MM.1S (cell line): ENCODE measurements around the gene CHDH.

Experiments used
- CTCF ChIP-seq: fragments of 300-600 bp; sonication (generic); IDR thresholded peaks from 2 replicates; pipeline ENCODE4 v1.5.1; 2016; ENCODE audit warnings: antibody characterized with exemption, low read length, mixed read lengths
- EZH2 ChIP-seq: fragments of 300-600 bp; sonication (generic); optimal IDR thresholded peaks from 2 replicates; pipeline ENCODE3; 2017; ENCODE audit warnings: low read depth, mild to moderate bottlenecking, antibody characterized with exemption, low read length, mixed read lengths

DNA sequence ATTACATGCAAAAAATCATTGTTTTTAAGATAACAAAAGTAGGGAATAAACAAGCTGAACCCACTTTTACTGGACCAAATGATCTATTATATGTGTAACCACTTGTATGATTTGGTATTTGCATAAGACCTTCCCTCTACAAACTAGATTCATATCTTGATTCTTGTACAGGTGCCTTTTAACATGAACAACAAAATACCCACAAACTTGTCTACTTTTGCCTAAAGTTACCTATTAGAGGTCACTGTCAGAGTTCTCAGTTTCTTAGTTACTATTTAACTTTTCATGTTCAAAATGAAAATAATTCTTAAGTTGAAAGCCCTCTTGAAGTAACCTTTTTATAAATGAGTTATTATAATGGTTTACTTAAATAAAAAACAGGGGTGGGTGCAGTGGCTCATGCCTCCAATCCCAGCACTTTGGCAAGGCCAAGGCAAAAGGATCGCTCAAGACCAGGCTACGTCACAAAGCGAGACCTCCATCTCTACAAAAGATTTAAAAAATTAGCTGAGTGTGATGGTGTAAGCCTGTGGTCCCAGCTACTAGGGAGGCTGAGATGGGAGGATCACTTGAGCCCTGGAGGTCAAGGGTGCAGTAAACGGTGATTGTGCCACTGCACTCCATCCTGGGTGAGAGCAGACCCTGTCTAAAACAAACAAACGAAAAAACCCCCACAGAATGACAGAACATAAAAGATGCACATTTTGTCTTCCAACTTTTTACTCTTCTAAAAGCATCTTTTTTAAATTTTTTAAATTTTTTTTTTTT, 19.7 kb upstream of the CHDH start:
- TF ChIP-seq CTCF (no peak), EZH2 (no peak)
